GM12878 (cell line): ENCODE results near the gene ZNF668. TPM values are rescaled to one million over a fixed set of nuclear protein-coding genes. Genes with fewer than 3 reads are reported as not detected.

Experiments used
- ATAC-seq: fragments of 200-7000 bp; cut with Tn5 transposase; 3 replicates; pipeline ENCODE4 v1.9.1; 2020; ENCODE audit warnings: mild to moderate bottlenecking, moderate library complexity
- BruUV-seq: library from RNA; stranded (reverse); fragments of 400-500 nt; replicated peaks from 2 replicates; lab custom pipeline; 2021; lab: Mats Ljungman, UMichigan
- CTCF ChIA-PET: fragments of 300-600 bp; sonication (Branson Sonifier 250); formaldehyde crosslinking; extraction: SDS; loops from one replicate; lab custom pipeline; 2021; ENCODE audit warnings: inconsistent platforms; lab: Yijun Ruan, JAX
- POLR2A ChIA-PET: fragments of 350-600 bp; formaldehyde crosslinking; extraction: SDS; loops from one replicate; lab custom pipeline; 2021; ENCODE audit warnings: inconsistent platforms; lab: Charles Lee
- RAD21 ChIA-PET: fragments of 300-600 bp; sonication (Branson Sonifier 250); formaldehyde crosslinking; loops from one replicate; lab custom pipeline; 2023; ENCODE audit warnings: antibody characterized with exemption; ENCODE audit not compliant: unreplicated experiment; lab: Charles Lee
- SMC1A ChIA-PET: fragments of 300-600 bp; sonication (Branson Sonifier 250); formaldehyde crosslinking; loops from one replicate; lab custom pipeline; 2023; ENCODE audit not compliant: unreplicated experiment, uncharacterized antibody; lab: Charles Lee
- DNase-seq: peaks from one replicate; pipeline ENCODE4 v3.0.0-alpha.2; 2011; ENCODE audit warnings: low read depth, low spot score
- FAIRE-seq: peaks from 3 replicates; lab custom pipeline; 2011; peaks lifted over from hg19 to GRCh38; lab: Jason Lieb, UNC
- H2AFZ ChIP-seq: 2 replicates; pipeline ENCODE4 v1.6.0; 2011; ENCODE audit warnings: low read depth, low read length, control low read depth; ENCODE audit not compliant: control insufficient read depth
- H3K27ac ChIP-seq: 2 replicates; pipeline ENCODE4 v1.5.1; 2011; ENCODE audit warnings: control low read depth; ENCODE audit not compliant: control insufficient read depth, insufficient read depth
- H3K27me3 ChIP-seq, 2 experiments: replicated peaks in 1 of 2; 2 replicates each; pipeline versions ENCODE4 v1.6.0 to v1.6.1; 2011; ENCODE audit warnings: low read length in 1 of 2; ENCODE audit not compliant: control insufficient read depth in 2 of 2, insufficient read depth in 2 of 2
- H3K36me3 ChIP-seq, 2 experiments: 2 replicates each; pipeline ENCODE4 v1.5.1; 2011; ENCODE audit warnings: low read length in 1 of 2; ENCODE audit not compliant: control insufficient read depth in 2 of 2, insufficient read depth in 2 of 2
- H3K4me1 ChIP-seq: 2 replicates; pipeline ENCODE4 v1.6.1; 2011; ENCODE audit warnings: mild to moderate bottlenecking, low read length, moderate library complexity, mixed read lengths; ENCODE audit not compliant: control insufficient read depth, insufficient read depth
- H3K4me2 ChIP-seq: 2 replicates; pipeline ENCODE4 v1.6.0; 2011; ENCODE audit warnings: control low read depth; ENCODE audit not compliant: control insufficient read depth, insufficient read depth
- H3K4me3 ChIP-seq: fragments of 200-600 bp; sonication (generic); 2 replicates; pipeline ENCODE4 v1.5.1; 2016
- H3K79me2 ChIP-seq: 2 replicates; pipeline ENCODE4 v1.6.0; 2011; ENCODE audit warnings: low read length; ENCODE audit not compliant: control insufficient read depth, insufficient read depth
- H3K9ac ChIP-seq: 2 replicates; pipeline ENCODE4 v1.8.0; 2011; ENCODE audit warnings: low read length, control low read depth, mixed read lengths; ENCODE audit not compliant: control insufficient read depth, insufficient read depth
- H3K9me3 ChIP-seq: replicated peaks from 3 replicates; pipeline ENCODE4 v1.5.1; 2011; ENCODE audit warnings: mild to moderate bottlenecking, low read length; ENCODE audit not compliant: control insufficient read depth, insufficient read depth
- H4K20me1 ChIP-seq: 2 replicates; pipeline ENCODE4 v1.6.0; 2011; ENCODE audit not compliant: control insufficient read depth, insufficient read depth
- IKZF1 ChIP-seq: fragments of 450-650 bp; conservative IDR thresholded peaks from 2 replicates; pipeline ENCODE4 v1.6.1; 2017; ENCODE audit warnings: antibody characterized with exemption, mild to moderate bottlenecking
- IKZF2 ChIP-seq, 2 experiments: fragments of 450-650 bp; IDR thresholded peaks; 2 replicates each; pipeline ENCODE4 v1.6.1; 2017; ENCODE audit warnings: mild to moderate bottlenecking in 2 of 2, moderate library complexity in 2 of 2
- MEF2A ChIP-seq: IDR thresholded peaks from 2 replicates; pipeline ENCODE4 v1.6.1; 2011; ENCODE audit warnings: low read depth, mild to moderate bottlenecking, low read length, moderate library complexity; ENCODE audit not compliant: insufficient read depth
- NR2C1 ChIP-seq: fragments of 450-650 bp; IDR thresholded peaks from 2 replicates; pipeline ENCODE4 v1.6.1; 2017; ENCODE audit warnings: antibody characterized with exemption, mild to moderate bottlenecking, moderate library complexity
- SPI1 ChIP-seq: IDR thresholded peaks from 2 replicates; pipeline ENCODE4 v1.6.1; 2011; ENCODE audit warnings: low read depth, mild to moderate bottlenecking, low read length, moderate library complexity, borderline replicate concordance; ENCODE audit not compliant: insufficient read depth
- ZBTB33 ChIP-seq: fragments of 450-650 bp; IDR thresholded peaks from 2 replicates; pipeline ENCODE4 v1.6.1; 2017; ENCODE audit warnings: mild to moderate bottlenecking
- ZBTB4 ChIP-seq: fragments of 450-650 bp; formaldehyde crosslinking; IDR thresholded peaks from 2 replicates; pipeline ENCODE4 v1.4.0; 2022; ENCODE audit warnings: mild to moderate bottlenecking, moderate library complexity
- ZNF24 ChIP-seq: fragments of 450-650 bp; IDR thresholded peaks from 2 replicates; pipeline ENCODE4 v1.6.1; 2017; ENCODE audit warnings: antibody characterized with exemption, mild to moderate bottlenecking
- whole genome bisulfite sequencing: methylation state at CpG from one replicate; pipeline ENCODE4 v1.1.6; 2016; ENCODE audit warnings: low lambda C conversion rate; ENCODE audit not compliant: insufficient replicate concordance, insufficient coverage; ENCODE audit errors: missing lambda C conversion rate; 5-methylcytosine and 5-hydroxymethylcytosine counted together
- in situ Hi-C: fragments of 300-500 bp; cut with MboI; formaldehyde crosslinking; loops from 9 replicates; pipeline ENCODE4 v1.14.3; 2018; ENCODE audit warnings: mixed read lengths
- intact Hi-C: fragments of 100-400 bp; cut with micrococcal nuclease; formaldehyde crosslinking; loops from one replicate; pipeline ENCODE4 v1.14.2; 2022; ENCODE audit not compliant: unreplicated experiment
- polyA plus RNA-seq, 11 experiments: library from polyadenylated mRNA; depleted of rRNA in 4 of 11; unstranded in 6 of 11; stranded (reverse) in 5 of 11; fragments of >200 nt; fragmentation: Nextera tagmentation in 4 of 11; fragmentation: Illumina TruSeq in 1 of 11; extraction: Ambion mirVana in 4 of 11; extraction: Trizol in 1 of 11; gene quantifications; 1 replicate in 1 of 11; 2 replicates in 10 of 11; pipeline versions ENCODE4 v1.2.1 to v1.2.3, GENCODE V29; 2011 to 2016; ENCODE audit warnings: inconsistent platforms in 2 of 11, missing spikeins in 2 of 11, low read depth in 1 of 11
- total RNA-seq, 4 experiments: library from RNA; depleted of rRNA in 3 of 4; stranded (reverse); fragments of >200 nt in 3 of 4; fragmentation: Illumina TruSeq in 1 of 4; extraction: Trizol in 1 of 4; gene quantifications; 2 replicates each; pipeline versions ENCODE4 v1.2.1 to v1.2.3, GENCODE V29; 2013 to 2021

ZNF668 gene
- total and polyA plus RNA-seq, 10 of the 15 experiments (the other 5 are each of a cell fraction or from before 2014, with no cell fraction given): 0.05 to 20.7 (median 10.0) TPM; not detected in 1

- H2AFZ ChIP-seq: no peak overlapping the region
- ATAC-seq (peak; percentile 7; the same call in 2 of the 3 replicates), FAIRE-seq (no peak)
- H3K4me3 ChIP-seq: no peak overlapping the region
- H3K9ac ChIP-seq: no peak overlapping the region
- ChIA-PET POLR2A (interaction anchor here (0.5 to 0.6 kb wide), 2 partner anchors 43 to 67 kb away, joined by 3 to 5 read pairs; no protein-coding TSS in a partner anchor), SMC1A (interaction anchor here (1.1 kb wide), 1 partner anchor 29 kb away, joined by 5 read pairs; no protein-coding TSS in a partner anchor), CTCF (interaction anchor here (0.7 to 1.6 kb wide), 2 partner anchors 29 to 39 kb away, joined by 3 to 7 read pairs; partner anchors contain the start of genes ZNF646 and ZNF668), RAD21 (no interaction called here)
- in situ Hi-C loops (loop anchor here (10.0 kb wide), 1 partner anchor 761 kb away; the partner anchor contains the start of gene ZNF267), intact Hi-C loops (loop anchor here (10.0 kb wide), 1 partner anchor 761 kb away; the partner anchor contains the start of gene ZNF267)
- no peak overlapping the region for H3K27ac ChIP-seq
- H3K79me2 ChIP-seq: peaks cover 16% of the 10 kb centered on the region
- no peak overlapping the region for H3K4me2 ChIP-seq
- H4K20me1 ChIP-seq: no peaks in the 10 kb centered on the region
- H3K27me3 ChIP-seq: no peaks in the 10 kb centered on the region
- peaks cover 9% of the 10 kb centered on the region for H3K4me1 ChIP-seq
- no TSS peak for BruUV-seq
- peaks cover 0 to 4% of the 10 kb centered on the region in 2 experiments; a peak in 3 of 4 replicates for H3K36me3 ChIP-seq
- H3K9me3 ChIP-seq: no peaks in the 10 kb centered on the region
- TF ChIP-seq ZBTB4 (no peak), MEF2A (no peak), SPI1 (0 out of 2 replicates have a peak, but pooled peaks have one; percentile 3), IKZF2 (IDR thresholded peaks at IDR 0.05) (peak; percentile 27 to 37; a peak in 1 of 4 replicates), IKZF1 (peak; percentile 44), ZBTB33 (no peak), ZNF24 (no peak), NR2C1 (no peak)
- TF ChIP-seq, all 136 proteins: peak for 3
- no peak for DNase-seq
- 58% methylated on average over 5 of the region's 5 CpGs for WGBS
Measured at GRCh38 chr16:31113121-31114120, 39.4 kb upstream of the ZNF668 start.
